CD14-positive monocyte (primary cell): ENCODE data around the gene TSPAN3. TPM values are rescaled to one million over a fixed set of nuclear protein-coding genes. Genes with fewer than 3 reads are reported as not detected.

Source experiments
- DNase-seq, 3 donors: peaks; one replicate each; pipeline ENCODE4 v3.0.0-alpha.2; 2011 to 2022
- H2AFZ ChIP-seq: 2 replicates; pipeline ENCODE4 v1.6.0; 2012; ENCODE audit warnings: mild to moderate bottlenecking, low read depth, low read length, inconsistent platforms; ENCODE audit not compliant: insufficient read depth, poor library complexity, severe bottlenecking
- H3K27ac ChIP-seq, 2 donors: 1 replicate in 1 of 2; 2 replicates in 1 of 2; pipeline ENCODE4 v1.5.1; 2012 to 2013; ENCODE audit warnings: low read length in 2 of 2, control low read depth in 1 of 2, inconsistent platforms in 1 of 2, low read depth in 1 of 2, mild to moderate bottlenecking in 1 of 2
- H3K27me3 ChIP-seq, 2 donors: one replicate each; pipeline versions ENCODE4 v1.6.0 to v1.6.1; 2011 to 2013; ENCODE audit warnings: low read length in 2 of 2; ENCODE audit not compliant: control insufficient read depth in 2 of 2, insufficient read depth in 2 of 2
- H3K36me3 ChIP-seq, 2 donors: replicated peaks in 1 of 2; 1 replicate in 1 of 2; 2 replicates in 1 of 2; pipeline versions ENCODE4 v1.5.1 to v1.6.1; 2012 to 2013; ENCODE audit warnings: low read length in 2 of 2, control low read depth in 1 of 2, inconsistent platforms in 1 of 2, mild to moderate bottlenecking in 1 of 2; ENCODE audit not compliant: insufficient read depth in 2 of 2, control insufficient read depth in 1 of 2
- H3K4me1 ChIP-seq, 2 donors: 1 replicate in 1 of 2; 2 replicates in 1 of 2; pipeline versions ENCODE4 v1.5.1 to v1.6.1; 2012 to 2013; ENCODE audit warnings: low read length in 2 of 2, control low read depth in 1 of 2, inconsistent platforms in 1 of 2, mild to moderate bottlenecking in 1 of 2, moderate library complexity in 1 of 2; ENCODE audit not compliant: insufficient read depth in 2 of 2, control insufficient read depth in 1 of 2
- H3K4me2 ChIP-seq: replicated peaks from 2 replicates; pipeline ENCODE3; 2012; ENCODE audit warnings: low read length, moderate library complexity, mild to moderate bottlenecking; ENCODE audit not compliant: poor library complexity, severe bottlenecking; ENCODE audit errors: extremely low read depth
- H3K4me3 ChIP-seq, 3 experiments: fragments of 200-600 bp in 1 of 3; sonication (generic) in 1 of 3; replicated peaks in 1 of 3; 1 replicate in 2 of 3; 2 replicates in 1 of 3; pipeline ENCODE4 v1.5.1; 2011 to 2013; ENCODE audit warnings: low read length in 3 of 3, mild to moderate bottlenecking in 3 of 3, control low read depth in 2 of 3, low read depth in 2 of 3, inconsistent platforms in 1 of 3, moderate library complexity in 1 of 3
- H3K79me2 ChIP-seq: 2 replicates; pipeline ENCODE4 v1.6.0; 2012; ENCODE audit warnings: mild to moderate bottlenecking, control low read depth, inconsistent platforms, low read length, moderate library complexity; ENCODE audit not compliant: insufficient read depth
- H3K9ac ChIP-seq: 2 replicates; pipeline ENCODE4 v1.6.0; 2017; ENCODE audit warnings: low read length, mild to moderate bottlenecking; ENCODE audit not compliant: insufficient read depth, poor library complexity, severe bottlenecking
- H3K9me3 ChIP-seq, 2 donors: replicated peaks in 1 of 2; 1 replicate in 1 of 2; 2 replicates in 1 of 2; pipeline versions ENCODE4 v1.5.1 to v1.6.1; 2012 to 2013; ENCODE audit warnings: low read length in 2 of 2, control low read depth in 1 of 2; ENCODE audit not compliant: control insufficient read depth in 1 of 2, insufficient read depth in 1 of 2
- H4K20me1 ChIP-seq: 2 replicates; pipeline ENCODE4 v1.6.0; 2012; ENCODE audit warnings: mild to moderate bottlenecking, low read length, control low read depth, moderate library complexity; ENCODE audit not compliant: insufficient read depth
- H3K27ac Mint-ChIP-seq, 7 donors: one replicate each; pipeline ENCODE4 v1.8.0; 2020; ENCODE audit warnings: mild to moderate bottlenecking in 7 of 7, mixed read lengths in 7 of 7, moderate library complexity in 6 of 7, inconsistent platforms in 2 of 7
- H3K27me3 Mint-ChIP-seq, 3 donors: one replicate each; pipeline ENCODE4 v1.8.0; 2021 to 2022; ENCODE audit warnings: low read depth in 3 of 3, mild to moderate bottlenecking in 3 of 3, mixed read lengths in 3 of 3, moderate library complexity in 3 of 3, inconsistent platforms in 1 of 3
- H3K36me3 Mint-ChIP-seq, 2 donors: one replicate each; pipeline ENCODE4 v1.8.0; 2020; ENCODE audit warnings: mixed read lengths in 2 of 2, inconsistent platforms in 1 of 2, mild to moderate bottlenecking in 1 of 2
- H3K4me1 Mint-ChIP-seq: one replicate; pipeline ENCODE4 v1.8.0; 2020; ENCODE audit warnings: mild to moderate bottlenecking, mixed read lengths
- H3K4me3 Mint-ChIP-seq, 2 donors: one replicate each; pipeline ENCODE4 v1.8.0; 2020; ENCODE audit warnings: mild to moderate bottlenecking in 2 of 2, mixed read lengths in 2 of 2, moderate library complexity in 1 of 2
- H3K9me3 Mint-ChIP-seq, 7 donors: one replicate each; pipeline ENCODE4 v1.8.0; 2020 to 2022; ENCODE audit warnings: mixed read lengths in 7 of 7, mild to moderate bottlenecking in 6 of 7, moderate library complexity in 6 of 7, inconsistent platforms in 2 of 7
- CTCF ChIP-seq: fragments of 200-600 bp; IDR thresholded peaks from one replicate; pipeline ENCODE4 v1.8.0; 2022; ENCODE audit warnings: antibody characterized with exemption, mild to moderate bottlenecking
- WGBS: methylation state at CpG from one replicate; pipeline ENCODE4 v1.1.5; 2013; ENCODE audit warnings: missing lambda C conversion rate; ENCODE audit not compliant: insufficient coverage; 5-methylcytosine and 5-hydroxymethylcytosine counted together
- intact Hi-C, 2 donors: fragments of 100-400 bp; cut with micrococcal nuclease; formaldehyde crosslinking; loops; one replicate each; pipeline versions ENCODE4 v1.15.0 to v1.15.1; 2023
- polyA plus RNA-seq, 3 donors: library from polyadenylated mRNA; depleted of rRNA in 1 of 3; unstranded in 2 of 3; stranded (reverse) in 1 of 3; fragments of 300-500 nt in 2 of 3; fragments of >200 nt in 1 of 3; fragmentation: Illumina TruSeq in 2 of 3; gene quantifications; 1 replicate in 2 of 3; 2 replicates in 1 of 3; pipeline ENCODE4 v1.2.3, GENCODE V29; 2012 to 2021

The TSPAN3 gene
- polyA plus RNA-seq, 3 donors, result 26.0 to 68.0 (median 53.2) TPM

GRCh38 chr15:77052556-77052955, 18.4 kb downstream of the TSPAN3 start:
- no peak for TF ChIP-seq CTCF
- Histone ChIP-seq H3K9me3 (no peaks in the 10 kb centered on the region), H4K20me1 (peaks cover 4% of the 10 kb centered on the region), H3K4me2 (no peak overlapping the region), H3K9ac (no peak overlapping the region), H3K4me3 (no peak overlapping the region), H3K36me3 (peaks cover 2 to 13% of the 10 kb centered on the region in 2 donors), H2AFZ (no peak overlapping the region), H3K27me3 (no peaks in the 10 kb centered on the region), H3K27ac (no peak overlapping the region), H3K4me1 (no peaks in the 10 kb centered on the region), H3K79me2 (no peaks in the 10 kb centered on the region)
- intact Hi-C loops, result no loop called here
- H3K36me3 Mint-ChIP-seq, result peaks cover 17 to 22% of the 10 kb centered on the region in 2 donors
- no peak overlapping the region for H3K27ac Mint-ChIP-seq
- 100% methylated on average over 2 of the region's 2 CpGs for WGBS
- H3K9me3 Mint-ChIP-seq, result no peaks in the 10 kb centered on the region
- no peak overlapping the region for H3K4me3 Mint-ChIP-seq
- peaks cover 17% of the 10 kb centered on the region for H3K4me1 Mint-ChIP-seq
- H3K27me3 Mint-ChIP-seq, result no peaks in the 10 kb centered on the region
- DNase-seq, result no peak

GRCh38 chr15:77048135-77048876, 22.6 kb downstream of the TSPAN3 start:
- Histone ChIP-seq H3K4me3 (no peak overlapping the region), H2AFZ (no peak overlapping the region), H3K36me3 (peaks cover 29 to 55% of the 10 kb centered on the region in 2 donors), H3K4me1 (no peaks in the 10 kb centered on the region), H3K9me3 (no peaks in the 10 kb centered on the region), H3K79me2 (no peaks in the 10 kb centered on the region), H3K27ac (no peak overlapping the region), H3K4me2 (no peak overlapping the region), H3K27me3 (no peaks in the 10 kb centered on the region), H4K20me1 (peaks cover 31% of the 10 kb centered on the region), H3K9ac (no peak overlapping the region)
- peaks cover 0 to 1% (median 0%) of the 10 kb centered on the region in 3 donors for H3K27me3 Mint-ChIP-seq
- peaks cover 52 to 56% of the 10 kb centered on the region in 2 donors for H3K36me3 Mint-ChIP-seq
- peaks cover 11% of the 10 kb centered on the region for H3K4me1 Mint-ChIP-seq
- no peak overlapping the region for H3K4me3 Mint-ChIP-seq
- no peak overlapping the region for H3K27ac Mint-ChIP-seq
- no peak for TF ChIP-seq CTCF
- WGBS, result no CpG with 5 or more reads among the region's 1 CpG
- intact Hi-C loops, result no loop called here
- no peak for DNase-seq
- peaks cover 0 to 19% (median 1%) of the 10 kb centered on the region in 7 donors for H3K9me3 Mint-ChIP-seq
